Thymus (tissue), 11 donors: Measurements from ENCODE around the gene ELSPBP1. TPM values are rescaled to one million over a fixed set of nuclear protein-coding genes. Genes with fewer than 3 reads are reported as not detected.
"Not testable (repeated sequence)": the region's sequence is repeated elsewhere in the genome, so short reads cannot be mapped to it uniquely, and the experiment has no call there.

Source experiments
- DNase-seq, 9 donors: peaks; one replicate each; pipeline ENCODE4 v3.0.0-alpha.2; 2013; ENCODE audit warnings: low spot score in 9 of 9, low read depth in 6 of 9, missing footprints in 1 of 9
- H3K27ac ChIP-seq, 2 donors: one replicate each; pipeline ENCODE4 v1.5.1; 2013; ENCODE audit warnings: control low read depth in 1 of 2, low read depth in 1 of 2, low read length in 1 of 2, mild to moderate bottlenecking in 1 of 2, moderate library complexity in 1 of 2
- H3K27me3 ChIP-seq, 2 donors: one replicate each; pipeline ENCODE4 v1.5.1; 2013; ENCODE audit warnings: low read length in 1 of 2; ENCODE audit not compliant: control insufficient read depth in 2 of 2, insufficient read depth in 1 of 2
- H3K36me3 ChIP-seq, 2 donors: one replicate each; pipeline ENCODE4 v1.5.1; 2013; ENCODE audit warnings: low read length in 1 of 2, mild to moderate bottlenecking in 1 of 2, moderate library complexity in 1 of 2; ENCODE audit not compliant: control insufficient read depth in 2 of 2, insufficient read depth in 2 of 2
- H3K4me1 ChIP-seq, 2 donors: one replicate each; pipeline ENCODE4 v1.5.1; 2013; ENCODE audit warnings: low read length in 2 of 2; ENCODE audit not compliant: control insufficient read depth in 2 of 2, insufficient read depth in 2 of 2
- H3K4me3 ChIP-seq, 2 donors: one replicate each; pipeline ENCODE4 v1.5.1; 2013; ENCODE audit warnings: low read length in 2 of 2, control low read depth in 1 of 2, mild to moderate bottlenecking in 1 of 2
- H3K9me3 ChIP-seq, 2 donors: one replicate each; pipeline ENCODE4 v1.5.1; 2013; ENCODE audit warnings: low read length in 1 of 2, mild to moderate bottlenecking in 1 of 2; ENCODE audit not compliant: control insufficient read depth in 2 of 2, insufficient read depth in 1 of 2
- WGBS: extraction: QIAGEN DNeasy Blood & Tissue Kit; methylation state at CpG from one replicate; pipeline ENCODE4 v1.1.7; 2013; 5-methylcytosine and 5-hydroxymethylcytosine counted together
- polyA plus RNA-seq: library from polyadenylated mRNA; stranded (reverse); fragments of 200-250 nt; gene quantifications from one replicate; pipeline ENCODE4 v1.2.3, GENCODE V29; 2013
- total RNA-seq: library from RNA; stranded (reverse); fragments of 120-200 nt; gene quantifications from one replicate; pipeline ENCODE4 v1.2.4, GENCODE V29; 2013
- donor health status: healthy.

Gene ELSPBP1
- total and polyA plus RNA-seq, 2 donors: 0.24 to 0.32 TPM

DNA sequence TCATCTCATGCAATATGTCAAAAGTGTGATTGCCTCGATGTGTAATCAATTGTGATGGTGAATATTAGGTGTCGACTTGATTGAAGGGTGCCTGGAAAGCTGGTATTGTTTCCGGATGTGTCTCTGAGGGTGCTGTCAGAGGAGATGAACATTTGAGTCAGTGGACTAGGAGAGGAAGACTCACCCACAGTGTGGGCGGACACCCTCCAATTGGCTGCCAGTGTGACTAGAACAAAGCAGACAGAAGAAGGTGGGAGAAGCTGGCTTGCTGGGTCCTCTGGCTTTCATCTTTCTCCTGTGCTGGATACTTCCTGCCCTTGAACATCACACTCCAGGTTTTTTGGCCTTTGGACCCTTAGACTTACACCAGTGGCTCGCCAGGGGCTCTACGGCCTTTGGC is 64.9 kb downstream of the ELSPBP1 start:
- WGBS: 92% methylated on average over 6 of the region's 6 CpGs
- no peak for DNase-seq
- H3K36me3 ChIP-seq: no peaks in the 10 kb centered on the region
- peaks cover 0 to 6% of the 10 kb centered on the region in 2 donors for H3K27me3 ChIP-seq
- H3K4me3 ChIP-seq: no peak overlapping the region
- no peak overlapping the region for H3K27ac ChIP-seq
- H3K9me3 ChIP-seq: no peaks in the 10 kb centered on the region
- H3K4me1 ChIP-seq: no peaks in the 10 kb centered on the region

DNA sequence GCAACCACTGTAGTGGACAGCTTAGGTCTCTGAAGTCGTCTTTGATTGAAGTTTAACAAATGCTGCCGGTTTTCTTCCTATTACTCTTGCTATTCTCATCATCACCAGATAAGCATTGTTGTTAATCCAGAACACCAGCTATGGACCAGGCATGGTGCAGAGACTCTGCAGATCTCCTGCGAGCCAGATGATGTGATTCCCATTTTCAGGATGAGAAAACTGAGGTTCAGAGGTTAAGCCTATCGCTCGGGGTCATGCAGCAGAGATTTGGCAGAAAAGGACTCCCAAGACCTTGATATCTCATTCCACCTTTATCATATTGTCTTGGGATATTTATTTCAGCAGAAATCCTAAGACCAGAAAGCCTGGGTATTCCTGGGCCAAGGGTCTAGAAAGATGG is 65.9 kb downstream of the ELSPBP1 start:
- no peaks in the 10 kb centered on the region for H3K4me1 ChIP-seq
- DNase-seq: no peak
- no peaks in the 10 kb centered on the region for H3K36me3 ChIP-seq
- no peak overlapping the region for H3K27ac ChIP-seq
- H3K4me3 ChIP-seq: no peak overlapping the region
- H3K9me3 ChIP-seq: no peaks in the 10 kb centered on the region
- peaks cover 0 to 6% of the 10 kb centered on the region in 2 donors for H3K27me3 ChIP-seq
- 93% methylated on average over 5 of the region's 5 CpGs for WGBS

DNA sequence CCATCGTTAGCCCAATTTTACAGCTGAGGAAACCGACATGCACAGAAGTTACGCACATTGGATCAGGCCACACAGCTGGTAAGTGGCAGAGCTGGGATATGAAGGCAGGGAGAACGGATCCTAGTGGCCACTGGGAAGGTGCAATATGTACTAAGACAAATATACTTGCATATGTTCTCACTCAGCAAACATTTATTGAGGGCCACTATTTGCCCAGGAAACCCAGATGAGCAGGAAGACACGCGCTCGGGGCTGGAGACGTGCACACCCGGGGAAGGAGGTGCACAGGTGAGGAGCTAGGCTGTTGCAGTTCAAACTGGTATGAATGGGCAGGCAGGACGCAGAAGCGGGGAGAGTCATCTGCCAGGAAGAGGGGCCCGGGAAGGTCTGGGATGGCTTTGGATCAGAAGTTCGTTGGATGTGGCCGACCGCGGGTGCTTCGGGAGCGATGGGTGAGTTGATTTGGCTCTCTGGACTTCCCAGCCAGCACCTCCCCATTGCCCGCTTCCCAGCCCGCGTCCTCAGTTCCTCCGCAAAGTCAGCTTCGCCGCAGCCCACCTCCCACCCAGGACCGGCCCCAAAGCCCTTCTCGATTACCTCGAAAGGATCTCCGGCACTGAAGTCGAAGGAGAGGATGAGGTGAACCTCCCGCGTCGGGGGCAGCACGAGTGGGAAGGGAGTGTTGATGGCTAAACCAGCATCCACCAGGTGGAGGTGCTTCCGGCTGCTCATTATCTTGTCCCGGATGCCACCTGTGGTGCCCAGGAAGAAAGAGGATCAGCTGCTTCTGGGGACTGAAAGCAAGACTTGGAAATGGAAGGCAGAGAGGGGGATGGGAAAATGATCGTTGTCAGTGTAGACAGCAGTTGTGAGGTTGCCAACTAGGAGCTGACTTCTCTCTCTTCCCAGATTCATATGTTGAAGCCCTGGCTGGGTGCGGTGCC is 67.2 kb downstream of the ELSPBP1 start:
- H3K27ac ChIP-seq: no peak overlapping the region
- no peaks in the 10 kb centered on the region for H3K36me3 ChIP-seq
- H3K4me1 ChIP-seq: no peaks in the 10 kb centered on the region
- DNase-seq: no peak
- WGBS: 50% methylated on average over 37 of the region's 37 CpGs
- H3K9me3 ChIP-seq: no peaks in the 10 kb centered on the region
- H3K27me3 ChIP-seq: peaks cover 0 to 6% of the 10 kb centered on the region in 2 donors
- no peak overlapping the region for H3K4me3 ChIP-seq

DNA sequence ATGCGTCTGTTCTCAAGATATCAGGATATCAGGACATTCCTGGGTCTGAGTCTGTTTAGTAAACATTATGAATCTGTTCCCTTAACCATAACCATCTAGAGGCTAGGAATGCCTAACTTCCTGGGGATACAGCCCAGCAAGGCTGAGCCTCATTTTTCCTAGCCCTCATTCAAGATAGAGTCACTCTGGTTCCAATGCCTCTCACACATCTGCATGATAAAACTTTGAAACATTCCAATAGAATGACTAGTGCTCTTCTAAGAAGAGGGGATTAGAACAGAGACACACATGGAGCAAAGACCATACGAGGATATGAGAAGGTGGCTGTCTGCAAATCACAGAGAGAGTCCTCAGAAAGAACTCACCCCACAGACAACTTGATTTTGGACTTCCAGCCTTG is 70.1 kb downstream of the ELSPBP1 start:
- H3K36me3 ChIP-seq: no peaks in the 10 kb centered on the region
- WGBS: 90% methylated on average over 2 of the region's 2 CpGs
- H3K9me3 ChIP-seq: no peaks in the 10 kb centered on the region
- H3K4me3 ChIP-seq: no peak overlapping the region
- no peaks in the 10 kb centered on the region for H3K4me1 ChIP-seq
- H3K27ac ChIP-seq: no peak overlapping the region
- no peak for DNase-seq
- H3K27me3 ChIP-seq: peaks cover 0 to 6% of the 10 kb centered on the region in 2 donors

DNA sequence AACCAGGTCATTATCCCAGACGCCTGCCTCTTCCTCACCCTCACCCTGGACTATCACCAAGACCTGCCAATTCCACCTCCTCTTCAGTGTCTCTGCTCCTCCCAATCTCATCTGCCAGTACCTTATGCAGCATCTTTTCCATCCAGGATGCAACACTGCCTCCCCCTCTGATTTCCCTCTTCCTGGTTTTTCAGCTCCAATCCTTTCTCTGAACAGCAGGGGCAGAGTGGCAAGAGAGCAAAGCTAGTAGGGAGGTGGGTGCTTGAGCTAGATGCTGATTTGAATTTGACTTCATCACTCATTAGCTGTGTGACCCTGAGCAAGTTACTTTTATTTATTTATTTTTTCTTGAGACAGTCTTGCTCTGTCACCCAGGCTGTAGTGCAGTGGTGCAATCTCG is 75.0 kb downstream of the ELSPBP1 start:
- no peaks in the 10 kb centered on the region for H3K4me1 ChIP-seq
- H3K27me3 ChIP-seq: no peaks in the 10 kb centered on the region
- H3K9me3 ChIP-seq: peaks cover 0 to under 1% of the 10 kb centered on the region in 2 donors
- H3K27ac ChIP-seq: no peak overlapping the region
- no peaks in the 10 kb centered on the region for H3K36me3 ChIP-seq
- H3K4me3 ChIP-seq: no peak overlapping the region
- no peak for DNase-seq
- 80% methylated on average over 2 of the region's 2 CpGs for WGBS

DNA sequence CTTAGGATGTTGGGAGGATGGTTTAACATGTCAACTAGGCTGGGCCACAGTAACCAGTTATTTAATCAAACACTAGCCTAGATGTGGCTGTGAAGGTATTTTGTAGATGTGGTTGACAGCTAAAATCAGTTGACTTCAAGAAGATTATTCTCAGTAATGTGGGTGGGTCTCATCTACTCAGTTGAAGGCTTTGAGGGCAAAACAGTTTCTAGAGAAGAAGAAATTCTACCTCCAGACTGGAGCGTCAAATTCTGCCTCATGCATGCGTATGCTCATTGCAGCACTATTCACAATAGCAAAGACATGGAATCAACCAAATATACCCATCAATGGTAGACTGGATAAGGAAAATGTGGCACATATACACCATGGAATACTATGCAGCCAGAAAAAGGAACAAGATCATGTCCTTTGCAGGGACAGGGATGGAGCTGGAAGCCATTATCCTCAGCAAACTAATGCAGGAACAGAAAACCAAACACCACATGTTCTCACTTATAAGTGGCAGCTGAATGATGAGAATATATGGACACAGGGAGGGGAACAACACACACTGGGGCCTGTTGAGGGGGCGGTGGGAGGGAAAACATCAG is 75.8 kb downstream of the ELSPBP1 start:
- not testable (repeated sequence) for H3K9me3 ChIP-seq, DNase-seq, H3K27me3 ChIP-seq, H3K4me1 ChIP-seq, H3K27ac ChIP-seq, H3K36me3 ChIP-seq, H3K4me3 ChIP-seq
- WGBS: 98% methylated on average over 3 of the region's 3 CpGs

Other genes with a start within 250 kb of the ELSPBP1 start
- 324 TPM for gene NOP53, start 249.1 kb upstream of the ELSPBP1 start, total RNA-seq
- gene NOP53, start 249.1 kb upstream of the ELSPBP1 start, polyA plus RNA-seq: 621 TPM
- 198 TPM for gene SELENOW, start 215.9 kb upstream of the ELSPBP1 start, total RNA-seq
- gene SELENOW, start 215.9 kb upstream of the ELSPBP1 start, polyA plus RNA-seq: 349 TPM
- not detected for gene TPRX1, start 190.1 kb upstream of the ELSPBP1 start, total RNA-seq
- not detected for gene TPRX1, start 190.1 kb upstream of the ELSPBP1 start, polyA plus RNA-seq
- gene CRX, start 172.7 kb upstream of the ELSPBP1 start, total RNA-seq: under 0.01 TPM
- gene CRX, start 172.7 kb upstream of the ELSPBP1 start, polyA plus RNA-seq: 0.05 TPM
- not detected for gene TPRX2, start 135.4 kb upstream of the ELSPBP1 start, total RNA-seq
- gene TPRX2, start 135.4 kb upstream of the ELSPBP1 start, polyA plus RNA-seq: not detected
- gene SULT2A1, start 108.3 kb upstream of the ELSPBP1 start, total RNA-seq: not detected
- 0.02 TPM for gene SULT2A1, start 108.3 kb upstream of the ELSPBP1 start, polyA plus RNA-seq
- not detected for gene BSPH1, start 2.5 kb upstream of the ELSPBP1 start, total RNA-seq
- not detected for gene BSPH1, start 2.5 kb upstream of the ELSPBP1 start, polyA plus RNA-seq
- gene CABP5, start 49.4 kb downstream of the ELSPBP1 start, total RNA-seq: not detected
- gene CABP5, start 49.4 kb downstream of the ELSPBP1 start, polyA plus RNA-seq: 0.05 TPM
- 8.1 TPM for gene PLA2G4C, start 116.2 kb downstream of the ELSPBP1 start, total RNA-seq
- 15.0 TPM for gene PLA2G4C, start 116.2 kb downstream of the ELSPBP1 start, polyA plus RNA-seq
- 58.9 TPM for gene LIG1, start 175.7 kb downstream of the ELSPBP1 start, total RNA-seq
- gene LIG1, start 175.7 kb downstream of the ELSPBP1 start, polyA plus RNA-seq: 76.6 TPM
- 0.61 TPM for gene ZSWIM9, start 176.0 kb downstream of the ELSPBP1 start, total RNA-seq
- gene ZSWIM9, start 176.0 kb downstream of the ELSPBP1 start, polyA plus RNA-seq: 2.7 TPM